Measurements from ENCODE around the gene GPC1.
"Not testable (repeated sequence)": the region's sequence is repeated elsewhere in the genome, so short reads cannot be mapped to it uniquely, and the experiment has no call there.

GPC1 gene

GRCh38 chr2:240482141-240482540 lies 46.7 kb downstream of the GPC1 start:
- no peak overlapping the region for H3K27ac ChIP-seq
- no peak for DNase-seq (ENCODE audit: low read depth, low spot score)

- no peak overlapping the region for H3K27ac ChIP-seq
- DNase-seq (ENCODE audit: low read depth, low spot score), result no peak
Measured at GRCh38 chr2:240491483-240491882, 56.0 kb downstream of the GPC1 start.

GRCh38 chr2:240494194-240494793 lies 58.8 kb downstream of the GPC1 start:
- no peak for DNase-seq (ENCODE audit: low read depth, low spot score)

GRCh38 chr2:240494942-240495341 lies 59.5 kb downstream of the GPC1 start:
- H3K27ac ChIP-seq; DNase-seq (ENCODE audit: low read depth, low spot score): not testable (repeated sequence)

More at GRCh38 chr2:240494194-240494793, 58.8 kb downstream of the GPC1 start:
- H3K27ac ChIP-seq, result no peak overlapping the region

- H3K27ac ChIP-seq; DNase-seq (ENCODE audit: low read depth, low spot score): not testable (repeated sequence)
Measured at GRCh38 chr2:240497082-240497481, 61.6 kb downstream of the GPC1 start.

- no peak for DNase-seq (ENCODE audit: low read depth, low spot score)
- no peak overlapping the region for H3K27ac ChIP-seq
Measured at GRCh38 chr2:240498171-240498957, 62.9 kb downstream of the GPC1 start.

GRCh38 chr2:240498958-240499260 lies 63.4 kb downstream of the GPC1 start:
- DNase-seq (ENCODE audit: low read depth, low spot score), result no peak
- H3K27ac ChIP-seq, result no peak overlapping the region

- no peak for DNase-seq (ENCODE audit: low read depth, low spot score)
- no peak overlapping the region for H3K27ac ChIP-seq
Measured at GRCh38 chr2:240499309-240500301, 64.1 kb downstream of the GPC1 start.

GRCh38 chr2:240500561-240501423 lies 65.3 kb downstream of the GPC1 start:
- no peak overlapping the region for H3K27ac ChIP-seq
- no peak for DNase-seq (ENCODE audit: low read depth, low spot score)

GRCh38 chr2:240501531-240501991 lies 66.1 kb downstream of the GPC1 start:
- no peak overlapping the region for H3K27ac ChIP-seq
- DNase-seq (ENCODE audit: low read depth, low spot score), result no peak

GRCh38 chr2:240502059-240502429 lies 66.6 kb downstream of the GPC1 start:
- H3K27ac ChIP-seq, result no peak overlapping the region
- no peak for DNase-seq (ENCODE audit: low read depth, low spot score)

- no peak for DNase-seq (ENCODE audit: low read depth, low spot score)
- no peak overlapping the region for H3K27ac ChIP-seq
Measured at GRCh38 chr2:240502430-240503121, 67.1 kb downstream of the GPC1 start.

- no peak overlapping the region for H3K27ac ChIP-seq
- DNase-seq (ENCODE audit: low read depth, low spot score), result no peak
Measured at GRCh38 chr2:240503375-240503774, 67.9 kb downstream of the GPC1 start.

- no peak for DNase-seq (ENCODE audit: low read depth, low spot score)
- H3K27ac ChIP-seq, result no peak overlapping the region
Measured at GRCh38 chr2:240503848-240504247, 68.4 kb downstream of the GPC1 start.

- DNase-seq (ENCODE audit: low read depth, low spot score), result no peak
- H3K27ac ChIP-seq, result no peak overlapping the region
Measured at GRCh38 chr2:240505910-240506309, 70.4 kb downstream of the GPC1 start.

- DNase-seq (ENCODE audit: low read depth, low spot score), result no peak
- H3K27ac ChIP-seq, result no peak overlapping the region
Measured at GRCh38 chr2:240506406-240507059, 71.1 kb downstream of the GPC1 start.

- DNase-seq (ENCODE audit: low read depth, low spot score), result no peak
- no peak overlapping the region for H3K27ac ChIP-seq
Measured at GRCh38 chr2:240507060-240507777, 71.8 kb downstream of the GPC1 start.

GRCh38 chr2:240507778-240508251 lies 72.4 kb downstream of the GPC1 start:
- DNase-seq (ENCODE audit: low read depth, low spot score), result no peak

More at GRCh38 chr2:240507778-240508251, 72.4 kb downstream of the GPC1 start:
- H3K27ac ChIP-seq, result no peak overlapping the region
